ENCODE data around the gene STON1. TPM values are rescaled to one million over a fixed set of nuclear protein-coding genes. Genes with fewer than 3 reads are reported as not detected.

The STON1 gene
- total RNA-seq, 6 experiments from 2014 or later: 1.1 to 4.3 (median 1.6) TPM

DNA sequence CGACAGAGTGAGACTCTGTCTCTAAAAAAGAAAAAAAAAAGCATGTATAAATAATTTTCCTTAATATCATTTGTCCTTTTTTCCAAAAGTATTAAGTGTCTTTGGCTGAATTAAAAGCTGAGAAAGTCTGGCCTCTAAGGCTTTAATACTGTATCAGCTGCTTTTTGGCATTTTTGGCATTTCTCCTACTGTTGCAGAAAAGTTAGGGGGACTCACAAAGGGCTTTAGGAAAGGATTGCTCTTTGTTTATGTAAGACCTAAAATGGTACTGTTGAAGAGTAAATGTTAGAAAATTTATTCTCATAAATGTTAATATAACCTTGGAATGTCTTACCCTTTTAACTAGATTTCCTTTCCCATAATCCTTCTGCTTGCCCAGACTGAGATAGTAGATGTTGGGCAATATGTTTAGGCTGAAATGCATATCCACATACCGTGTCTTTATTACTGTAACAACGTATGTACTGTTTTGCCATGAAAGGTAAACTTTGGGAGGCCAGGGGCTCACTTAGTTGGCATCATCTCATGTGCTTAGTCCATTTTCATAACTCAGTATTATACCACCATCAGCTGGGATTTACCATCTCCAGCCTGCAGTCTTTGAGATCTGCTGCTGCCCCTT is 18.0 kb upstream of the STON1 start:
- Histone ChIP-seq H3K4me3 (no peak overlapping the region), H3K9me3 (no peaks in the 10 kb centered on the region), H3K4me1 (peaks cover 0 to 16% (median 0%) of the 10 kb centered on the region in 4 donors), H3K27me3 (no peaks in the 10 kb centered on the region), H3K27ac (no peak overlapping the region), H3K36me3 (peaks cover 0 to 50% (median 8%) of the 10 kb centered on the region in 4 donors)
- DNase-seq (no peak), ATAC-seq (no peak)
- 89% methylated on average over 3 of the region's 3 CpGs for WGBS (ENCODE audit: insufficient coverage, low coverage, low lambda C conversion rate, missing lambda C conversion rate)
- intact Hi-C loops (cut with DNase I): no loop called here
- TF ChIP-seq, protein P1, sequence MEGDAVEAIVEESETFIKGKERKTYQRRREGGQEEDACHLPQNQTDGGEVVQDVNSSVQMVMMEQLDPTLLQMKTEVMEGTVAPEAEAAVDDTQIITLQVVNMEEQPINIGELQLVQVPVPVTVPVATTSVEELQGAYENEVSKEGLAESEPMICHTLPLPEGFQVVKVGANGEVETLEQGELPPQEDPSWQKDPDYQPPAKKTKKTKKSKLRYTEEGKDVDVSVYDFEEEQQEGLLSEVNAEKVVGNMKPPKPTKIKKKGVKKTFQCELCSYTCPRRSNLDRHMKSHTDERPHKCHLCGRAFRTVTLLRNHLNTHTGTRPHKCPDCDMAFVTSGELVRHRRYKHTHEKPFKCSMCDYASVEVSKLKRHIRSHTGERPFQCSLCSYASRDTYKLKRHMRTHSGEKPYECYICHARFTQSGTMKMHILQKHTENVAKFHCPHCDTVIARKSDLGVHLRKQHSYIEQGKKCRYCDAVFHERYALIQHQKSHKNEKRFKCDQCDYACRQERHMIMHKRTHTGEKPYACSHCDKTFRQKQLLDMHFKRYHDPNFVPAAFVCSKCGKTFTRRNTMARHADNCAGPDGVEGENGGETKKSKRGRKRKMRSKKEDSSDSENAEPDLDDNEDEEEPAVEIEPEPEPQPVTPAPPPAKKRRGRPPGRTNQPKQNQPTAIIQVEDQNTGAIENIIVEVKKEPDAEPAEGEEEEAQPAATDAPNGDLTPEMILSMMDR (IDR thresholded peaks at IDR 0.05): no peak
- no peak for TF ChIP-seq POLR2A (IDR thresholded peaks at IDR 0.05)

GRCh38 chr2:48512571-48512970 is 17.4 kb upstream of the STON1 start:
- TF ChIP-seq POLR2A (IDR thresholded peaks at IDR 0.05): no peak
- TF ChIP-seq, protein P1 (IDR thresholded peaks at IDR 0.05): no peak
- WGBS (ENCODE audit: insufficient coverage, low coverage, low lambda C conversion rate, missing lambda C conversion rate): 98% methylated on average over 4 of the region's 4 CpGs
- H3K36me3 ChIP-seq: peaks cover 0 to 50% (median 10%) of the 10 kb centered on the region in 4 donors
- H3K27me3 ChIP-seq: no peaks in the 10 kb centered on the region
- no peaks in the 10 kb centered on the region for H3K9me3 ChIP-seq
- no peak overlapping the region for H3K27ac ChIP-seq
- ATAC-seq (no peak), DNase-seq (no peak)
- intact Hi-C loops (cut with DNase I): no loop called here
- peaks cover 0 to 16% (median 0%) of the 10 kb centered on the region in 4 donors for H3K4me1 ChIP-seq
- H3K4me3 ChIP-seq: no peak overlapping the region

DNA sequence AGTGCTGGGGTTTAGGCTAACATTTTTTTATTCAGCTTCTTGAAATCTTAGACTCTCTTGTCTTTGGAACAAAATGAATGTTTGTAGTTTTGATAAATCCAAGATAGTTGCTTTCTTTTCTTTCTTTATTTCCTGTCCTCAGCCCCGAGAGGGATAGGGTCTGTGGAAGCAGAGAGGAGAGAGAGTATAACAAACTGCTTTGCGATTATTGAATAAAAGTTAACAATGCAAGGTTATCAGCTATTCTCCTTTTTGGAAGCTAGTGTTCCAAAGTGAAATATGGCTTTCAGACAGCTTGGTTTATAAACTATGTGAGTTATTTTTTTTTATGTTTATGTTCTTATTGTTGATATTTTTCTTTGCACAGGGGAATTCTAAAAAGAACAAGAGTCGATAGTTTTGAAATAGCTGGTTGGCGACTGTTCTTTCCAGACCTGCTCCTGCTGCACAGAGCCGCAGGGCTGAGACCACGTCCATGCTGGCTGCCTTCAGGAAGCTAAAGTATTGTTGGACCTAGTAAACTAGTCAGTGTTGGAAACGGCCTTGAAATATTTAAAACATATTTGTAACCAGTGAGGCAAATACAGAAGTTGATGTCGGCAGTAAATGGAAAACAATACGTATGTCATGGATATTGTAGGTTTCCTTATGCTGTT is 15.5 kb upstream of the STON1 start:
- intact Hi-C loops (cut with DNase I): no loop called here
- ATAC-seq (no peak), DNase-seq (no peak)
- Histone ChIP-seq H3K4me1 (no peaks in the 10 kb centered on the region), H3K9me3 (no peaks in the 10 kb centered on the region), H3K36me3 (peaks cover 0 to 62% (median 10%) of the 10 kb centered on the region in 4 donors), H3K27me3 (no peaks in the 10 kb centered on the region), H3K4me3 (no peak overlapping the region), H3K27ac (no peak overlapping the region)
- no peak for TF ChIP-seq POLR2A (IDR thresholded peaks at IDR 0.05)
- TF ChIP-seq, protein P1 (IDR thresholded peaks at IDR 0.05): no peak
- WGBS (ENCODE audit: insufficient coverage, low coverage, low lambda C conversion rate, missing lambda C conversion rate): 76% methylated on average over 9 of the region's 9 CpGs

DNA sequence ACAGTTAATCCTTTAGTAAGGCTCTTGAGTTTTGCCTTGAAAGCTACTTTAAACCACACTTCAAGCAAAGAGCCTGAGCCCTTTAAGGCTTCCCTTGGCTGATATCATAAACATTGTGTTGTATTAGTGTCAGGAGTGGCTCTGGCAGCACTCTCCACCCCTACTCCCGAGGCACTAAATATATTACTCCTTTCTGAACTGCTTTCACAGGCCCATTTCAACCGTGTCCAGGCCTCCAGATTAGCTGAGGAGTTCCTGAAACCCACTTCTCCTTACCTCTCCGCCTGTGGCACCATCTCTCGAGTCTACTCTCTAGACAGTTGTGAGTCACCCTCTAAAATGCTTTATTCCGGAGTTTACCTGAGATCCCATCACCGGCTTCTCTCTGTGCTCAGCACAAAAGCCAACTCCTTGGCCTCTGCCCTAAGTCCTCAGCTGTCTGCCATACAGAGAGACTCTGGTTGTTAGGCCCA is 14.4 kb upstream of the STON1 start:
- H3K4me1 ChIP-seq: no peaks in the 10 kb centered on the region
- H3K27me3 ChIP-seq: no peaks in the 10 kb centered on the region
- ATAC-seq (no peak), DNase-seq (no peak)
- no peaks in the 10 kb centered on the region for H3K9me3 ChIP-seq
- intact Hi-C loops (cut with DNase I): no loop called here
- WGBS (ENCODE audit: insufficient coverage, low coverage, low lambda C conversion rate, missing lambda C conversion rate): 93% methylated on average over 5 of the region's 6 CpGs
- TF ChIP-seq, protein P1 (IDR thresholded peaks at IDR 0.05): no peak
- no peak for TF ChIP-seq POLR2A (IDR thresholded peaks at IDR 0.05)
- H3K27ac ChIP-seq: no peak overlapping the region
- H3K4me3 ChIP-seq: no peak overlapping the region
- H3K36me3 ChIP-seq: peaks cover 0 to 57% (median 6%) of the 10 kb centered on the region in 4 donors

Measured in right lobe of liver (tissue), 6 donors.